ENCODE measurements around the gene ANKRD30A.
"Not testable (repeated sequence)": the region's sequence is repeated elsewhere in the genome, so short reads cannot be mapped to it uniquely, and the experiment has no call there.

Gene ANKRD30A

DNA sequence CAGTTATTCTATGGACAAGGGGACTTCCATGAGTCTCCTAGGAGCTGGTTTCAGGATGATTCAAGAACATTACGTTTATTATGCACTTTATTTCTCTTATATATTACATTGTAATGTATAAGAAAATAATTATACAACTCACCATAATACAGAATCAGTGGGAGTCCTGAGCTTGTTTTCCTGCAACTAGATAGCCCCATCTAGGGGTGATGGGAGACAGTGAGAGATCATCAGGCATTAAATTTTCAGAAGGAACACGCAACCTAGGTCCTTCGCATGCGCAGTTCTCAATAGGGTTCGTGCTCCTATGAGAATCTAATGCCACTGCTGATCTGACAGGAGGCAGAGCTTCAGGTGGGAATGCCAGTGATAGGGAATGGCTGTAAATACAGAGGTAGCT, 137.9 kb downstream of the ANKRD30A start:
- DNase-seq = no peak

DNA sequence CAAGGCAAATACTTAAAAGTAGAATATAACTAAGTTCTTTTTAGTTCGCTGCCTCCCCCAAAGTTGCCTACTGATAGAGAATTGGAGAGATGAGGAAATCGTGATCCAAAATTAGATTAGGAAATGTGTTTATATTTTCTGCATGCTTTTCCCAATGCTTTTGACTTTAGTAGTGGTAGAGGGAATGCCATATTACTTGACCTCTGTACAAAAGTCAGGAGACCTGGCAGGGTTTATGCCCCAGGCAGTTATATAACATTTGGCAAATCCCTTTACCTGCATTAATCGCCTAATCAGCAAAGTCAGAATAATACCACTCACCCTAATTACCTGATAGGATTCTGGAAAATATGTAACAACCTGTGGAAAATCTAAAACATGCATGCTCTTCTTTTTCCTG, 142.9 kb downstream of the ANKRD30A start:
- DNase-seq = no peak

DNA sequence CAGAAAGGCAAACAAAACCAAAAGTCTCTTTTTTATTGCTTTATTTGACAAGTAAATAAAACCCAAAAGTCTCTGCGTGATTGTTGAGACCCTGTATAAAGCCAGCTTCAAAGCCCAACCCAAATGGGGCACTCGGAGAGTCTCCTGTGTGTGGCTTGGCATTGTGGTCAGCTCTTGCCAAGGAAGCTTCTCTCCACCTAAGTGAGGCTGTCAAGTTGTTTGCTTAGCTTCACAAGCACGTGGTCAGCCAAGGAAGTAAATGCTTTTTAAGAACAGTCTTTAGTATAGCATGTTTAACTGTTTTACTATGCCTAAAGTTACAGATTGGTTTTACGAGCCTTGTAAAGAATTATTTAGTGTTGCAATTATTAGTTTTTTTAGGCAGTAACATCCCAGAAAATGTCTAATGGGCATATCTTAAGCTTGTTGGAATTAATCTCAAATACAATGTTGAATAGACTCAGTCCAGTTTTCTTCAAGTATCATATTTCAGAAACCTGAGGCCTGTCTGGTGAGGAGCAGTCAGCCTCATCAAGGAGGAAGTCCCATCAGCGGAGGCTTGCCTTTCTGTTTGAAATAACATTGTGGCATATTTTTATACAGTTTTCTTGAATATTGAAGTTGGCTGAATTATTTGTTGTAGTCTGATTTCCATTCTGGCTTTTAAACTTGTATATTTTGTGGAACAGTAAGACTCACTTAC, 144.3 kb downstream of the ANKRD30A start:
- DNase-seq = no peak

DNA sequence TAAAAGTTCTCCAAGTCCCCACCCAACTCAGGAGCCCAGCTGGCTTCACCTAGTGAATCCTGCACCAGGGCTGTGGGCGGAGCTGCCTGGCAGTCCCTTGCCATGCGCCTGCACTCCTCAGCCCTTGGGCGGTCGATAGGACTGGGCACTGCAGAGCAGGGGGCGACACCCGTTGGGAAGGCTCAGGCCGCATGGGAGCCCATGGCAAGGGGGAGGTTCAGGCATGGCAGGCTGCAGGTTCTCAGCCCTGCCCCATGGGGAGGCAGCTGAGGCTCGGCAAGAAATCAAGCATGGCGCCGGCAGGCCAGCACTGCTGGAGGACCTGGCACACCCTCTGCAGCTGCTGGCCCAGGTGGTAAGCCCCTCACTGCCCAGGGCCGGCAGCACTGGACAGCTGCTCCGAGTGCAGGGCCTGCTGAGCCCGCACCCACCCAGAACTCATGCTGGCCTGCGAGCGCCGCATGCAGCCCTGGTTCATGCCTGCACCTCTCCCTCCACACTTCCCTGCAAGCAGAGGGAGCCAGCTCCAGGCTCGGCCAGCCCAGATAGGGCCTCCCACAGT, 149.9 kb downstream of the ANKRD30A start:
- DNase-seq = no peak

DNA sequence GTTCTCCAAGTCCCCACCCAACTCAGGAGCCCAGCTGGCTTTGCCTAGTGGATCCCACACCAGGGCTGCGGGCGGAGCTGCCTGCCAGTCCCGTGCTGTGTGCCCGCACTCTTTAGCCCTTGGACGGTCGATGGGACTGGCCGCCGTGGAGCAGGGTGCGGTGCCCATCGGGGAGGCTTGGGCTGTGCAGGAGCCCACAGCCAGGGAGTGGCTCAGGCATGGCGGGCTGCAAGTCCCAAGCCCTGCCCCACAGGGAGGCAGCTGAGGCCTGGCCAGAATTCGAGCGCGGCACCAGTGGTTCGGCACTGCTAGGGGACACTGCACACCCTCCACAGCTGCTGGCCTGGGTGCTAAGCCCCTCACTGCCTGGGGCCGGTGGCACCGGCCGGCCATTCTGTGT, 159.7 kb downstream of the ANKRD30A start:
- DNase-seq = no peak

DNA sequence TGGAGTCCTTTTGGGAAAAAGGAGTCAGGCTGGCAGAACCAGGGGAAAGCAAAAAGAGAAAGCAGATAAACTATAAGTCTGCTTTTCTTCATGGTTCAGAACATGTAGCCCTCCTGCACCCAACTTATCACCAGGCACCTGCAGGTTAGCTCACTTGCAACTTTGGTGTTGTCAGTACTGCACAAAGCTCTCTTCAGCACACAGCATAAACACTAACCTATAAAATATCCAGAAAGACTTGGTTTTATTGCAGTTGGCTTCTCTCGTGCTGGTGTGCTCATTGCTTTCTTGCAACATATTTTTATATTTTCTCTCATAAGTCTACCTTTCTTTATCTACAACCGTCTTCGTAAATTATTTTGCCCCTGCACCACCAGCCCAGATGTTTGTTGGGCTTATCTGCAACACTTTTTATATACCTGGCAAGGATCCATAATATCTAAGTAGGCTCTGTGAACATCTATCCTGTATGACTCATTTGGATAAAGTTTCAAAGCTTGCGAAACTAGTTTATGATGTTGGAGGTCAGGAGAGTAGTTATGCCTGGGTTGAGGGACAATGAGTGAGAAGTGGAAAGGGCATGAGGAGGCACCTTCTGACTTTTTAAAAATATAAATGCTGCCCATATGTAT, 164.6 kb downstream of the ANKRD30A start:
- DNase-seq = no peak

DNA sequence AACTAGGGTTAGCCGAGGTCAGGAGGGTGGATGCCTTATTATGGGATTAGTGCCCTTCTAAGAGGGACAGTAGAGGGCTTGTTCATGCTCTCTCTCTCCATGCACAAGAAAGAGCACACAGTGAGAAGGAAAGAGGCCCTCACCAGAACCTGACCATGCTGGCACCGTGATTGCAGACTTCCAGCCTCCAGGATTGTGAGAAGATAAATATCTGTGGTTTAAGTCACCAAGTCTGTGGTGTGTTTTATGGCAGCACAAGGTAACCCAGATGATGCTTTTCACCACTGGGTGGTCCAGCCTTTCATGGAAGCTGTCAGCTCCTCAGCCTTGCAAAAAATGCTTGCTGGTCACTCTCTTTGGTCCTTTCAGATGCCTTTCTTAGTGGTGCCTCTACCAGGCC, 175.9 kb downstream of the ANKRD30A start:
- DNase-seq = no peak

DNA sequence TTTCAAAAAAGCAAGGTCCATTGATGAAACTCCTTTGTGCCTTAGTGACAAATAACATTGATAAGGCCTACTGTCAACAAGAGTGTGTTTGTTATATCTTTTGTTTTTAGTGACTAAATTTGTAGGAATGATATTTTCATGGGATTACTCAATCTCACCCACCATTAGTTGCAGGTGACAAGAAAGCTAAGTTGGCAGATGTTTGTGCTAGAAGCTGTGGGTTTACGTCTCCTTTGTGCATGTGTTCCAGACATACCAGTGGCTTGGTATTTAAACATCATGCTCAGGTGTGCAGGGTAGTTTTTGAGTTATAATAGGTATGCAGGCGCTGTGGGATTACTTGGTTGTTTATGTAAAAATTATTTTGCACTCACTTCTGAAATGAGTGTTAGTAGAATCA, 178.6 kb downstream of the ANKRD30A start:
- no peak for DNase-seq

DNA sequence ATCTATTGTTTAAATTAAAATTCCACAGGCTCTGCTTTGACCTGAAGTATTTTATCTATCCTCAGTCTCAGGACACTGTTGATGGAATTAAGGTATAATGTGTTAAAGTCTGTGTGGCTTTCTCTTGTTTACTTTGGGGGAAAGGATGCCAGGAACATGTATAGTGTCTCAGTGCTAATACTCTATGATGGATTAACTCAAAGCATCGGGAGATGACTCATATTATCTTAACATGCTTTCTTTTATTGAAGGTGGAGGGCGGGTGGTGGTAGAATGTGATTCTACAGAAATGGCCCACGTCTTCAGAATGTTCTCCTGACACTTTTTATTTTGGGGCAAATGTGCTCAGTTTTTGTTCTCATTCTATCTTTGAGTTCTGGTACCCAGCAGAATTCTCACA, 189.0 kb downstream of the ANKRD30A start:
- DNase-seq = no peak

DNA sequence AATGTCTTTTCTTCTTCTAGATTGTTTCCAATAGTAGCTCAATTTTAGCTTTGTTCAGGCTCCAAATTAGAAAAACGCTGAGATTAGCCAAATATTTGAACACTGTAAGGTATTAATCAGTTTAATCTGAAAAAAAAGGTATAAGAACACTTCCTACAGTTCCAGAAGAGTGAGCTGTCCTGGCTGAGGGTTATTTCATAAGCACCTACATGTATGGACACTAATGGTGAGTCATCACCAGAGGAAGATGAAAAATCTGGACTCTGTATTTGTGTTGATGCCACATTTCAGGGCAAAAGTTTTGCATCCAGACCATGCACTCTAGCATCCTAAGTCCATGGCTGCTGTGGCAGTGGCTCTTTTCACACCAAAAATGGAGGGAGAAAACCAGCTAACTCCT, 189.5 kb downstream of the ANKRD30A start:
- no peak for DNase-seq

DNA sequence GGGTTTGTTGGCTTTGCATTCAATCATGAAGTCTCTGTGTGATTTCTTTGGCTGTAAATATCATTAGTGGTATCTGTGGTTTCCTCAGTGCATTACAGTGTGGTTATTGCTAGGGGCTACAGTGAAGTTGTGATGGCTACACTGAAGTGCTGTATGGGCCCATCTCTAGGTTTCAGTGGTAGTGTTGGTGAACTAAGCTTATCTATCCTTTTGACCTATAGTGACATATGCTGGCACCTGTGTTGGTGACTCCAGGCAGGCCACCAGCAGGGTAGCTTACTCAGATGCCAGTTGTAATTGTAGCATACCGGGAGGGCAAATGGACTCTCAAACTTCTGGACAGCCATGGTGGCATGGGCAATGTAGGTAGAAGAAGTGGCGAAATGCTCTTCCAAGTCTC, 219.0 kb downstream of the ANKRD30A start:
- DNase-seq = no peak

DNA sequence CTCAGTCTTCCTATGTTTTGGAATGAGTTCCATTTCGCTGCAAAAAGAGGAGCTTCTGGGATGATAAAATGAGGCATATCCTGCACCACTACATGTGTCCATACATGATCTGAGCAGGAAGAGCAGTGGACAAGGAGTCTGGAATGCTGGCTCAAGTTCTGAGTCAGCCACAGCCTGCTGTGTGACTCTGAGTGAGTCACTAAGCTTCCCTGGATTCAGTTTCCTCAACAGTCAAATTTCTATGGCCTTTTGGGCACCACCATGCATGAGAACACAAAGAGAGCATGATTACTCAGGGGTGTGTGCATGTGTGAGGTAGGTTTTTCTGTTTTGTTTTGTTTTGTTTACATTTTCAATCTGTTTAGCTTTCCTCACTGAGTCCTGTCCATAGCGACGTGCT, 254.6 kb downstream of the ANKRD30A start:
- no peak for DNase-seq

DNA sequence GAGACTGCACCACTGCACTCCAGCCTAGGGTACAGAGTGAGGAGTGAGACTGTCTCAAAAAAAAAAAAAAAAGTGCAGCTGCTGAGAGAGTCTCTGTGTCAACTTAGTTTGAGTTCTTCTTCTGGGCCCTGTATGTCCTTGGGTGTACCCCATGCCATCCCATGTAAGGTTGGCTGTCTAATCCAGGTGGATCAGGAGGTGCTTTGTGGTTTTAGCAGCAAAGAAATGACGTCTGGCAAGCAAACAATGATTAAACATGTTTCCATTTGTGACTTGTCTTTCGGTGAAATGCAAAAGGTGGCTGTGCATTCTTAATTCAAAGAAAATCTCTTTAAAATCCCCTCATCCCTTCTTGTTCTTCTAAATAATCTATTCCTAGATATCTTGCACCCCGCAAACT, 255.9 kb downstream of the ANKRD30A start:
- no peak for DNase-seq

DNA sequence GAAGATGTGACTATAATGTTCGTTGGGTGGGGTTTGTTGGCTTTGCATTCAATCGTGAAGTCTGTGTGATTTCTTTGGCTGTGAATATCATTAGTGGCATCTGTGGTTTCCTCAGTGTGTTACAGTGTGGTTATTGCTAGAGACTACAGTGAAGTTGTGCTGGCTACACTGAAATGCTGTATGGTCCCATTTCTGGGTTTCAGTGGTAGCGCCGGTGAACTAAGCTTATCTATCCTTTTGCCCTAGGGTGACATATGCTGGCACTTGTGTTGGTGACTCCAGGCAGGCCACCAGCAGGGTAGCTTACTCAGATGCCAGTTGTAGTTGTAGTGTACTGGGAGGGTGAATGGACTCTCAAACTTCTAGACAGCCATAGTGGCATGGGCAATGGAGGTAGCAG, 259.5 kb downstream of the ANKRD30A start:
- DNase-seq = no peak

DNA sequence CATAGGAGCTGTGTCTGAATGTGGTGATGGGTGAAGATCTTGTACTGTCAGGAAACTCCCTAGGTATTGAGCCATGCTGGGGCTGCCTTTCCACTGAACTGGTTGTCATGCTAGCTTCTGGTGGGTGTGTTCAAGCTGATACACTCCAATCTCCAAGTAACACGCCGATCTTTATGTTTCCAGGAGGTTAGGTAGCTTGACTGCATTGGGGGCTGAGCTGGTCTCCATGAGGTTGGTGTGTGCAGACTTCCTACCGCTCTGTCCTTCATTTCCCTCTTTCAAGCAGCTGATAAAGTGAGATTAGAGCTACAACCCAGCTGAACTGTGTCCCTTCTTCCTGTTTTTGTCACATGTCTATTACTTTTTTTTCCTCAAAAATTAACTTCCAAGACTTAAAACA, 265.5 kb downstream of the ANKRD30A start:
- no peak for DNase-seq

DNA sequence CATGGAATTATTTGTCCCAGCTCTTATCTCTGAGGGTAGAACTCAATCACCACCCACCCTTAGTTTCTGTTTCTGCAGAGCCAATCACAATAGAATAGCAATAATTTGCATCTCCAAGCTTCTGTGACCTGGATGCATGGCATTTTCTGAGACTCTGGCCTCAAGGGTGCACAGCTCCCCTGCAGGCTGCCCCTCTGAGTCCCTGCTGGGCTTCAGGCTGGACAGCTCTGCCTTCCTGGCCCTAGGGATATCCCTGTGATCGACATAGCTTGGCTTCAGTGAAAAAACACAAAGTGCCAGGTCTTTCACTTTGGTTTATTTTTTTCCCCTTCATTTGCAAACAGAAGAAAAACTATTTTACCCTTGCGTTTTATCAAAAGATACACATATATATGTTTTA, 275.4 kb downstream of the ANKRD30A start:
- DNase-seq = not testable (repeated sequence)

DNA sequence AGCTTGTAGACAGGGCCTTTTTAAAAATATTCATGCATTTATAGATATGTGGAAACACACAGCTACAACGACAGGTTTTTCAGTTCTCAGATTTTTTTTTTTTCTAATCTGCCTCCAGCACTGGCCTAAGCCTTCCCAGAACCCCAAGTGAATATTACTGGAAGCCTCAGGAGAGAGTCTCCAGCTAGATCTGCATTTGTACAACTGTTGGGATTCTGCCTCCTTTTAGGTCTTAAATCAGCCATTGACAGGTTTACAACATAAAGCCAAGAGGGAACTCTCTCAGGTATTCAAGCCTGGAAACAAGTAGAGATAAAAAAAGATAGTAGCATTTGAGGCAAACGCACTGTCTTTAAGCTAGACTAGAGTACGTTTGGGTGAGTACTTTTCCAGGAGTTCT, 275.8 kb downstream of the ANKRD30A start:
- DNase-seq = no peak

DNA sequence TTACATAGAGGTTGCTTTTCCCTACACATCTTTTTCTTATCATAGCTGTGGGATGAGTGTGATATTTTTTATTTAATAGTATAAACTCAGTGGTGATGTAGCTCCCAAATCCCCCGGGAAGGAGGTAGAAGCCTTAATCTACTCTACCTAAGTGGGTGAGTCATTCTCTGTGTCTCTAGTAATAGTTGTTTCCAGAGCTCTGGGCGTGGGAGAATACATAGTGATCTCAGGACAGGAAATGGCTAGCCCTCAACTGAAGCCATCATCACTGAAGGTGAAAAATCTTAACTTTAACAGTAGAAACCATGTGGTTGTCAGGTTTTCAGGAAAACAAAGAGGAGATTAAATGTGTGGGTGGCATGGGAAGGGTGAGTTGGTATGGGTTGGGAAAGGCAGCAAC, 278.4 kb downstream of the ANKRD30A start:
- DNase-seq = no peak

Data from CD4-positive, alpha-beta T cell treated with Interleukin-15 for 1 hour (primary cell).